Stimulated activated naive CD4-positive, alpha-beta T cell (primary cell): ENCODE results near the gene BRD2.
A peak's percentile ranks its signal among the peaks of the same experiment; 100 is the strongest.

ENCODE experiments used
- DNase-seq, 6 experiments: peaks; one replicate each; lab custom pipeline; 2025; lab: John Stamatoyannopoulos, UW

The BRD2 gene

DNA sequence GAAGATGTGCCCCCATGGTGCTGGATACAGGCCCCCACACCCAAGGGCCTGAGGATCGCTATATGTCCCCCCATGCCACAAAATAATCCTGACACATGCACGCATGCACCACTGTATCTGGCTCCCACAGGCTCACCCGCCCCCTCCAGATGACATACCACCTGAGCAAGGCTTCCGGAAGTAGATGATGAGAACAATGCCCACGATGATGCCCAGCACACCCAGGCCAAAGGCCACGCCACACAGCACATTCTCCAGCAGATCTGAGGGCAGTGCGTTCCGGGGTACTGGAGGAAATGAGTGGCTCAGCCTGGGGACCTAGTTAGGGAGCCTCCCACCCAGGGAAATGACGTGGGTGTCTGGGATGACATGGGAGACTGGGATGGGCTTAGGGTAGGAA, 19.3 kb upstream of the BRD2 start:
- DNase-seq, result no peak

DNA sequence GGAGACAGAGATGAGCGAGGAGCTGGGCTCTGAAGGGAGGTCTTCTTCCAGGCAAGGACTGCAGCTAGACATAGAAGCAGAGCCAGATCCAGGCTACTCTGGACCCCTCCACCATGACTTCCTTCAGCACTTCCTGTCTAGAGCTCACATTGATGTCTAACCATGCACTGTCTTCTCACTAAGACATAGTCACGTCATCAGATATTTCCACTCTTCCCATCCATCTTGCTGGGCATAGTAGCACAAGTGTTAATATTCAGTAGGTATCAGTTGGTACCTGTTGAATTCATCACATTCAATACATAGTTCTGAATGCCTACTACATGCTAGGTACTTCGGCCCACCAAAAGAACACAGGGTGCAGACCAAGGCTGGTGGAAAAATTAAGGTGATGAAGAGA, 18.4 kb upstream of the BRD2 start:
- DNase-seq, result no peak

DNA sequence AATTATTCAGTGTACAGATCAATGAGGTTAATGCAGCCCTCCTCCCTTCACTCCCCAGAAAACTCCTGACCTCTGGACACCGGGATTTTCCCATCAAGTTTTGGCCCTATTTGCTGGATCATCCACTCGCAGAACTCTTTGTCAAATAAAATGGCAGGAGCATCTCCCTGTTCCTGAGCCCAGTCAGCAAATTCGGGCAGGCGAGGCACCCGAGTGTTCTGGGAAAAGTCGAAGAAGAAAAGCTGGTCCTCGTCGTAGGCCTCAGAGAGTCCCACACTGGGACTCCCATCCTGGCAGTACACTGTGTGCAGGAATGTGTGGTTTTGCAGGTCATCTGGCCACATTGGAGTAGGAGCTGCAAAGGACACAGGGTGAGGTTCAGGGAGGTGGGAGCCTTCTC, 17.9 kb upstream of the BRD2 start:
- DNase-seq, result no peak

DNA sequence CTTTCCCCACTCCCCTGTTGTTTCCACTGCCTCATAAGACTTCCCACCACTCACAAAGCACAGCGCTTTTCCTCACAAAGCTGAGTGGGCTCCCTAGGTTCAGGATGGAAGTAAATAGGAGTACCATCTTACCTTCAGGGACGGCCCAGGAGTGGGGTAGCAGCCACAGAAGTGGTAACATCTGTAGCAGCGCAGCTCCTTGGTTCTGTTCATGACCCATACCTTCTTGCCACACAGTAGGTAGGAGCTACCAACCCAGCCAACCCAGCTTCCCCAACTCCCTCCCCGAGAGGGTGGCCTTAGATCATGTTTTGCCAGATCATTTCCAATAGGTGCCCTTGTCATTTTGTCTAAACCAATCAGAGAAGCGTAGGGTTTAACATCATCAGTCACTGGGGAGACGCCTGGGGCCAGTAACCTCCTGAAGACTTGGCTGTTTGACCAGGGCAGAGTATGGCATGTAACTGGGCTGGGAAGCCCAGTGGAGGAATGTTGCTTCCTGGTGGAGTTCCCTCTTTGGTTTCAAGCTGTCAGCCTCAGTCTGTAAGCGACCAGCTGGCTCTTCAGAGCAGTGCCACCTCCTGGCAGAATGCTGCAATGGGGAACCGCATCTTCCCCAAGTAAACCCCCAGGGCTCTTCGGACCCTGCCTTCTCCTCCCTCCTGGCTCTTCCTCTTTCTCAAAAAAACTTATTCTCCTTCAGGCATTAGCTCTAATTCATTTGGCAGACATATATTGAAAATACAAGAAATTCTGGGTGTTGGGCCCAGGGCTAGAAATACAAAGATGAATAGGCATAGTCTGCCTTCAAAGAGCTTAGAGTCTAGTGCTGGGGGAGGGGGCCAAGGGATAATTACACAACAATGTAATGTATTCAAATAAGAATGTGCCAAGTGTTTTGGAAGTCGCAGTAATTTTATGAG, 15.3 kb upstream of the BRD2 start, which contains the start of gene HLA-DMA:
HLA-DMA (minus strand) TSS at position 281 of the 923 bp plus-strand sequence; CDS start at position 220, 61 bp downstream.
- peak; percentile 64 to 84 (median 80) for DNase-seq

- no peak for DNase-seq
These were observed 14.6 kb upstream of the BRD2 start for GRCh38 chr6:32953775-32954174.

- no peak for DNase-seq
These were observed 14.1 kb upstream of the BRD2 start for GRCh38 chr6:32954267-32954666.

DNA sequence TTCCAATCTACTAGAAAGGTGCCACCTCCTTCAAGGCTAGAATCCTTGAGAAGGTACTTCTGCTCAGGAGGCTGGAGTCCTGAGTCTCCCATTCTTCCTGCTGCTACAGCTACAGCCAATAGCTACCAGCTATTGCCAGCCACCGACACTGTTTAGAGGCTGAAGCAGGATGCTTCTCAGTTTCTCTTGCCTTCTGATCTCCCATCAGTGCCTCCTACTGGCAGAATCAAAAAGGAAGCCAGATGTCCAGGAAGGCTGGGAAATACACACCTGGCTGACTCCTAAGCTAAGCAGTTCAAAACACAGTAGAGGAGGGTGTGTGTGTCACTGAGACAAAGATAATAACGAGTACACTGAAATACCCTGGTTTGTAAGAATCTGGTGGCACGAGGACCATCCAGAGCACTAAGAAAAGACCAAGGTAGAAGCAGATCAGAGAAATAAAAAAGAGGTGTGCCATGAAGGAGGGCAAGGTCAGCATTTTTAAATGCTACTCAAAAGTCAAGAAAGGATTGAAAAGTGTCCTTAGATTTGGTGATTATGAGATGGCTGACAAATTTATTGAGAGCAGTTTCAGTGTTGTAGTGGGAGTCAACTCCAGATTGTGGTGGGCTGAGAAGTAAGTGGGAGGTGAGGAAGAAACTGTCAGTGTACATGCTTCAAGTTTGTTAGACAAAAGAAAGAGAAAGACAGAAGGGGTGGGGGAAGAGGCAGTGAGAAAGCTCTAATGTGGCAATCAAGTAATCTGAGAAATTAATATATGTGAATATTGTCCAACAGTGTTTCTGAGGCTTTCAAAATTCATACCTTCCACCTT, 13.2 kb upstream of the BRD2 start:
- peak in 4 of 6 experiments; percentile 1 to 21 (median 14) for DNase-seq

DNA sequence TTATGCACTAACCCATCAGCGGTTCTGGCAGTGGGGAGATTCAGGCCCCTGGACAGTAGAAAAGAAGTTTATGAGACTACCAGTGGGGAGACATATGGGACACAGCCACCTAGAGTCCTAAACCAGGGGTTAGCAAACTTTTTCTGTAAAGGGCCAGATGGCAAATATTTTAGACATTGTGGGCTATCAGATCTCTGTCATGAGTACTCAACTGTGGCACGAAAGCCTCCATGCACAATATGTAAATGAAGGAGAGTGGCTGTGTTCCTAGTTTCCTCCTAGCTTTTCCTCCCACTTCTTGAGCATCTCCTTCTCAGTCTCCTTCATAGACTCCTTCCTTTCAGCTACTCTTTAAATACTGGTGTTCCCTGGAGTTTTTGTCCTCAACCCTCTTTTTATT, 12.2 kb upstream of the BRD2 start:
- DNase-seq, result no peak

GRCh38 chr6:32960563-32960962, 7.8 kb upstream of the BRD2 start:
- no peak for DNase-seq

DNA sequence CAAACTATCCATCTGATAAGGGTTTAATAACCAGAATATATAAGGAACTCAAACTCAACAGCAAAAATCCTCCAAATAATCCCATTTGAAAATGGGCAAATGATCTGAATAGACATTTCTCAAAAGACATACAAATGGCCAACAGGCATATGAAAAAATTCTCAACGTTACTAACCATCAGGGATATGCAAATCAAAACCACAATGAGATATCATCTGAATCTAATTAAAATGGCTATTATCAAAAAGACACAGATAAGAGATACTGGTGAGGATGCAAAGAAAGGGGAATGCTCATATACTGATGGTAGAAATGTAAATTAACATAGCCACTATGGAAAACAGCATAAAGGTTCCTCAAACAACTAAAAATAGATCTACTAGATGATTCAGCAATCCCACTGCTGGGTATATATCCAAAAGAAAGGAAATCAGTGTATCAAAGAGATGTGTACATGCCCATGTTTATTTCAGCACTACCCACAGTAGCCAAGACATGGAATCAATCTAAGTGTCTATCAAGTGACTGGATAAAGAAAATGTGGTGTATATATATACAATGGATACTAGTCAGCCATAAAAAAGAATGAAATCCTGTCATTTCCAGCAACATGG, 6.1 kb upstream of the BRD2 start:
- no peak for DNase-seq

GRCh38 chr6:32963866-32964265, 4.5 kb upstream of the BRD2 start:
- no peak for DNase-seq

GRCh38 chr6:32964776-32965175, 3.6 kb upstream of the BRD2 start:
- no peak for DNase-seq

GRCh38 chr6:32967151-32968091, 973 bp upstream of the BRD2 start:
- peak in 2 of 6 experiments; percentile 8 to 46 for DNase-seq

DNA sequence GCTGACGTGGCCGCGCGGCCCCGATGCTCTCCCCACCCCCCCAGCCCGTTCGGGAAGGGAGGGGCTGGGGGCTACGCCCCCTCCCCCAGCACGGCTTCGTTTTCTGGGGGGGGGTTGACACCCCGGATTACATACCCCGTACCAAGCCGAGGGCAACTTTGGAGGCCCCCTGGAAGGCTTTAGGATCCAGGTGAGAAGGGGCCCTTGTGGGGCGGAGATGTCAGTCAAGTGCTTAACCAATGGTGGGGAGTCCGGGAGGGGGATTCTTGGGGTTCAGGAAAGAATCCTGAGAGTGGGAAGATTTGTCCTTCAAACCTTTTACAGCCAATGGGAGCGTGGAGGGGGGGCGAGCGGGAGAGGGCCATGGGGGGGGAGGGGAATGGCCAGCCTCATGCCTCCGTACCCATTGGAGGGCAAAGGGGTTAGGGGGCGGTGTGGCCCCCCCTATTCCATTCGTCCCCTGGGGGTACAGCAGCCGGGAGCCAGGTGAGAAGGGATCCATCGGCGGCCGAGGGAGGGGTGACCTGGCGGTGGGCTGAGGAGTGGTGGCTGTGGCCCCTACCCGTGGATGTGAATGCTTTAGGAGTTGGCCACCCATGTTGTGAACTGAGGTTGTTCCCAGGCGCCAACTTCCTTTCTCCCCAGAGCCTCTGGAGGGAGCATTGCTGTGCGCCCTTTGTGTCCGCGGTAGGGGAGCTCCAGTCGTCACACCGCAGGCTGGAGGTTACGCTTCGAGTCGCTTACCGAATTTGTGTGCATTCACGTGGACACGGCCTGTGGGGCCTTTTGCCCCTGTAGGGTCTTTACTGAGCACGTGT, 682 bp downstream of the BRD2 start:
- peak; percentile 45 to 60 (median 50) for DNase-seq

DNA sequence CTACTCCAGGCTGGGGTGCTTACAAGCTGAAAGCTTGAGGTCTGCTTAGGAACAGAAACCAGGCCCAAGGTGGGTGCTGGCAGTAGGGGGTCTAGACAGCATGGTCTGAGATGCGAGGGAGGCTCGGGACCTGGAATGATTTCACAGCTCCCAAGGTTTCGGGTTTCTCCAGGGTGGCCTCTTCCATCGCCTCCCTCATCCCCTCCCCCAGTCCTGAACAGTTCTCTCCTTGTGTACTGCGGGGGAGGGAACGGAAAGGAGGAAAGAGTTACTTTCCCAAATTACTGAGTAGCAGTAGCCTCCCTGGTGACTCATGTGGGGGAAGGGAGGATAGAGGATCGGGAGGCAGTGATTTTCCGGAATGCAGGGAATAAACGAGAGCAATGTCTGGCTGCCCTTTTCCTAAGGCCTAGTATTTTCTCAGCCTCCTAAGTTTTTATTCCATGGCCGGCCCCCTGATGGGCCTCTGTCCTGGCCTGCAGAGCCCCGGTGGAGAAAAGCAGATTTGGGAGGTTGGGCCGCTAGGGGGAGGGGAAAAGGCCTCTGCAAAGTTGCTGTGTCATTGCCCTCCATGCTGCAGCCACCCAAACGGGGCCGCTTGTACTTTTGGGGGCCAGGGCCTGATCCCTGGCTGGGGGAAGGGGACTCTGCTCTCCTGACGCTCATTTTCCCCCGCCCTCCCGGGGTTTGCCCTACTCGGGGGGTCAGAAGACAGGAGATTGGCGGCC, 1.5 kb downstream of the BRD2 start:
- DNase-seq, result peak; percentile 41 to 85 (median 66)

DNA sequence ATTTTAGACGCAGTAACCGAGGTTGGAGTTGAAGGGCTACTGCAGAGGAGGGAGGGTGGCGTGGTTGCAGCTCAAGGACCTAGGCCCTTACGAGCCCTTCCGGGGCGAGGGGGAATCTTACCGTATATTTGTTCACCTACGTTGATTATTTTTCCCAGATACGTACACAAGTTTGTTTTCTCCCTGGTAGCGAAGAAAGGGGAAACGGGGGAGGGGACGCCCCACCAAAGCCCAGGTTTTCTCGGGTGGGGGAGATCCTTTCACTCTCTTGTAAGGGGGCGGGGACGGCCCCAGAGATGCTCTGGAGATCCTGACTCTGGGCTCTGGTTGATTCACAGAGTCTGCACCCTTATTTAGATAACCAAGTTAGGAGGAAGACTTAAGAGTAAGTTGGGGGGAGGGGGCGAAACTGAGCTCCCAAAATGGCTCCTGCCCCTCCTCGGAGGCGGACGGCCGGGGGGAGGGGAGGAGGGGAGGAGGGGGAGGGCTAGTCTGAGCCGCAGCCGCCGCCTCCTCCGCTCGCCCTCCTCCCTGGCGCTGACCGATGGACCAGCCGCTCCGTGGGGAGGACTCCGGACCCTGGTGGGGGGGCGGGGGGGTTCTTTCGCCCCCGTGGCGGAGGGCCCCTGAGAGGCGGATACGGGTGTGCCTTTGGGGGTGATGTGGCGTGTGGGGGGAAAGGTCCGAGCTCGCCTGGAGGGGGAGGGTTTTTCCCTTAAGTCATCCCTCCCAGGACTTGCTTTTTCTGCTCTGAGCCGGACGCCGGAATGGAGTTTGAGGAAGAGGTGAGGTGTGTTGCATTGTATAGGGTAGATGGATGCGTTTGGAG, 2.2 kb downstream of the BRD2 start:
- peak; percentile 48 to 84 (median 68) for DNase-seq

DNA sequence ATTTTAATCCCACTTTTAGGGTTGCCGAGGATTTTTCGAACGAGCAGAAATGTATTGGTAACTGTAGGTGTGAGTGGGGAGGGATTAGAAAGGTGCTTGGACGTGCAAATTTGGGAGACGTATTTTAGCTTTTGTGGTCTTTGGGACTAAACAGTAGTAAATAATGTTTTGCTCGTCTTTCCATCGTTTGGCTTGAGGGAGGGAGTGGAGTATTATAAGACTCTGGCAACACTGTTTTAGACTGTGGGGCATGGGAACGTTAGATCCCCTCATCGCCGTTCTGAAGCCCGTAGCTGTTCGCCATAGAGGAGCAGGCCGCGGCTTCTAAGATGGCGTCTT, 2.8 kb downstream of the BRD2 start:
- DNase-seq, result no peak

DNA sequence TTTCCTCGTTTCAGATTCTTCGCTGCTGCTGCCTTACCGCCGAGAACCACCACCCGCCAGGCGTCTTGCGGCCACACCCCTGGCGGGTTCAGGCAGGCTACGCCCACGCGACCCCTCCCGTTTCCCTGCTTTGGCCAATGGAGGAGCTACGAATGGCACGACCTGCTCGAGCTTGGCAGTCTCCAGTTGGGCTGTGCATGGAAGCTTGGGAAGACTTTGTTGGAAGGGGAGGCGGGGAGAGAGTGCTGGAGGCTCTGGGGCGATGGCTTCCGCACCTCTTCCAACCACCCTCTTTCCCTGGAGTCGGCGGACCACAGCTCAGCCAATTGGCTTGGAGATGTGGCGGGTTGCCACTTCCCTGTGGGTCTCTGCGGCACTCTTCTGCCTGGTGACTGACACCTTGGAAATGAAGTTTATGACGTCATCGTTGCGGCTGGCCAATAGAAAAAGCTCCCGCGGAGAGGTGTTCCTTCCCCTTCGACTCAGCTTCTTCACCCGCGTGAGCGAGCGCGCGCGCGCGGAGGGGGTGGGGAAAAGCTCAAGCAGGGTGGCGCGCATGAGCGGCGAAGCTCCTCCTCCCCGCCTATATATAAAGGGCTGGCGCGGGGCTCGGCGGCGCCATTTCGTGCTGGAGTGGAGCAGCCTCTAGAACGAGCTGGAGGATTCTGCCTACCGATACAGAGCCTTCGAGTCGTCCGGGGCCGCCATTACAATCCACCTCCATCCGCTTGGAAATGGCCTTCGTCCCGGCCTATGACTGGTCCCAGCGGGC, 3.4 kb downstream of the BRD2 start:
- DNase-seq, result peak; percentile 99 to 100 (median 100)
